A673 (cell line): Measurements from ENCODE around the gene PCDHB16.
"Not testable (repeated sequence)": the region's sequence is repeated elsewhere in the genome, so short reads cannot be mapped to it uniquely, and the experiment has no call there.

Experiments
- EZH2 ChIP-seq: fragments of 200-600 bp; sonication (generic); IDR thresholded peaks from 2 replicates; pipeline ENCODE4 v1.6.1; 2017; ENCODE audit warnings: borderline replicate concordance, low read depth, mild to moderate bottlenecking, mixed read lengths, antibody characterized with exemption, low read length; ENCODE audit not compliant: poor library complexity, severe bottlenecking
- TF ChIP-seq, protein P1 (sequence below): fragments of 300-800, 200-600 bp; sonication (generic); conservative IDR thresholded peaks from 2 replicates; pipeline ENCODE4 v1.5.1; 2017; ENCODE audit warnings: low read depth, mild to moderate bottlenecking, antibody characterized with exemption, low read length, moderate library complexity, mixed read lengths

DNA sequence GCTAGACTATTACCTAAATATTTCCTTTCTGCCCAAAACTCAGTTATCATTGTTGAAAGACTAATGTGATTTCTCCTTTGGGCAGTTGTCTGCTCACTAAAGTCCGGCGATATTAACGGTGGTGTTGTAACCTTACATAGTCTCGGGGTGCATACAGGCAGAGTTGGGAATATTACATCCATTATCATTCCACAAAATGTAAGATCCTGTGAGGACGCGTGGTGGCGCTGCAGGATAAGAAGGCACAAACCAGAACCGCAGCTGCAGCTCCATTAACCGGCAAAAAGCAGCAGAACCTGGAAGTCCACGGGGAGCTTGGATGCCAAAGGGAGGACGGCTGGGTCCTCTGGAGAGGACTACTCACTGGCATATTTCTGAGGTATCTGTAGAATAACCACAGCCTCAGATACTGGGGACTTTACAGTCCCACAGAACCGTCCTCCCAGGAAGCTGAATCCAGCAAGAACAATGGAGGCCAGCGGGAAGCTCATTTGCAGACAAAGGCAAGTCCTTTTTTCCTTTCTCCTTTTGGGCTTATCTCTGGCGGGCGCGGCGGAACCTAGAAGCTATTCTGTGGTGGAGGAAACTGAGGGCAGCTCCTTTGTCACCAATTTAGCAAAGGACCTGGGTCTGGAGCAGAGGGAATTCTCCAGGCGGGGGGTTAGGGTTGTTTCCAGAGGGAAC, 31.6 kb downstream of the PCDHB16 start, which contains the start of gene PCDHB13:
- TF ChIP-seq, protein P1, sequence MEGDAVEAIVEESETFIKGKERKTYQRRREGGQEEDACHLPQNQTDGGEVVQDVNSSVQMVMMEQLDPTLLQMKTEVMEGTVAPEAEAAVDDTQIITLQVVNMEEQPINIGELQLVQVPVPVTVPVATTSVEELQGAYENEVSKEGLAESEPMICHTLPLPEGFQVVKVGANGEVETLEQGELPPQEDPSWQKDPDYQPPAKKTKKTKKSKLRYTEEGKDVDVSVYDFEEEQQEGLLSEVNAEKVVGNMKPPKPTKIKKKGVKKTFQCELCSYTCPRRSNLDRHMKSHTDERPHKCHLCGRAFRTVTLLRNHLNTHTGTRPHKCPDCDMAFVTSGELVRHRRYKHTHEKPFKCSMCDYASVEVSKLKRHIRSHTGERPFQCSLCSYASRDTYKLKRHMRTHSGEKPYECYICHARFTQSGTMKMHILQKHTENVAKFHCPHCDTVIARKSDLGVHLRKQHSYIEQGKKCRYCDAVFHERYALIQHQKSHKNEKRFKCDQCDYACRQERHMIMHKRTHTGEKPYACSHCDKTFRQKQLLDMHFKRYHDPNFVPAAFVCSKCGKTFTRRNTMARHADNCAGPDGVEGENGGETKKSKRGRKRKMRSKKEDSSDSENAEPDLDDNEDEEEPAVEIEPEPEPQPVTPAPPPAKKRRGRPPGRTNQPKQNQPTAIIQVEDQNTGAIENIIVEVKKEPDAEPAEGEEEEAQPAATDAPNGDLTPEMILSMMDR = peak; percentile 37
- not testable (repeated sequence) for TF ChIP-seq EZH2
